ENCODE measurements around the gene PPARG.

GRCh38 chr3:12408984-12409683 is 120.3 kb downstream of the PPARG start:
- TF ChIP-seq, protein P1, sequence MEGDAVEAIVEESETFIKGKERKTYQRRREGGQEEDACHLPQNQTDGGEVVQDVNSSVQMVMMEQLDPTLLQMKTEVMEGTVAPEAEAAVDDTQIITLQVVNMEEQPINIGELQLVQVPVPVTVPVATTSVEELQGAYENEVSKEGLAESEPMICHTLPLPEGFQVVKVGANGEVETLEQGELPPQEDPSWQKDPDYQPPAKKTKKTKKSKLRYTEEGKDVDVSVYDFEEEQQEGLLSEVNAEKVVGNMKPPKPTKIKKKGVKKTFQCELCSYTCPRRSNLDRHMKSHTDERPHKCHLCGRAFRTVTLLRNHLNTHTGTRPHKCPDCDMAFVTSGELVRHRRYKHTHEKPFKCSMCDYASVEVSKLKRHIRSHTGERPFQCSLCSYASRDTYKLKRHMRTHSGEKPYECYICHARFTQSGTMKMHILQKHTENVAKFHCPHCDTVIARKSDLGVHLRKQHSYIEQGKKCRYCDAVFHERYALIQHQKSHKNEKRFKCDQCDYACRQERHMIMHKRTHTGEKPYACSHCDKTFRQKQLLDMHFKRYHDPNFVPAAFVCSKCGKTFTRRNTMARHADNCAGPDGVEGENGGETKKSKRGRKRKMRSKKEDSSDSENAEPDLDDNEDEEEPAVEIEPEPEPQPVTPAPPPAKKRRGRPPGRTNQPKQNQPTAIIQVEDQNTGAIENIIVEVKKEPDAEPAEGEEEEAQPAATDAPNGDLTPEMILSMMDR (IDR thresholded peaks at IDR 0.05) = no peak
- no peak for TF ChIP-seq POLR2A (IDR thresholded peaks at IDR 0.05)
